BLaER1 treated with 17β-estradiol and CSF1 and Interleukin-3, amounts not matched to agents 10 nM and 100 nM (cell line): ENCODE measurements around the gene RAB36.

Experiments
- H3K27ac ChIP-seq, 11 experiments: shearing (Covaris generic); formaldehyde crosslinking; 2 replicates each; pipeline ENCODE4 v1.8.1; 2022
- H3K27me3 ChIP-seq, 11 experiments: shearing (Covaris generic); formaldehyde crosslinking; 2 replicates each; pipeline ENCODE4 v1.8.1; 2022
- H3K36me3 ChIP-seq, 11 experiments: shearing (Covaris generic); formaldehyde crosslinking; 2 replicates each; pipeline ENCODE4 v1.8.1; 2022
- H3K4me1 ChIP-seq, 10 experiments: shearing (Covaris generic); formaldehyde crosslinking; 2 replicates each; pipeline ENCODE4 v1.8.1; 2022
- H3K4me2 ChIP-seq, 11 experiments: shearing (Covaris generic); formaldehyde crosslinking; 2 replicates each; pipeline ENCODE4 v1.8.1; 2022
- H3K4me3 ChIP-seq, 10 experiments: shearing (Covaris generic); formaldehyde crosslinking; 2 replicates each; pipeline ENCODE4 v1.8.1; 2022
- H3K9ac ChIP-seq, 11 experiments: shearing (Covaris generic); formaldehyde crosslinking; 2 replicates each; pipeline ENCODE4 v1.8.1; 2022
- H3K9me3 ChIP-seq, 11 experiments: shearing (Covaris generic); formaldehyde crosslinking; replicated peaks in 1 of 11; 2 replicates each; pipeline ENCODE4 v1.8.1; 2022
- H4K20me1 ChIP-seq, 11 experiments: shearing (Covaris generic); formaldehyde crosslinking; 2 replicates each; pipeline ENCODE4 v1.8.1; 2022
- Cebpa-rat ChIP-seq, 11 experiments: shearing (Covaris generic); IDR thresholded peaks; 2 replicates each; pipeline ENCODE4 v1.8.1; 2022

The RAB36 gene

DNA sequence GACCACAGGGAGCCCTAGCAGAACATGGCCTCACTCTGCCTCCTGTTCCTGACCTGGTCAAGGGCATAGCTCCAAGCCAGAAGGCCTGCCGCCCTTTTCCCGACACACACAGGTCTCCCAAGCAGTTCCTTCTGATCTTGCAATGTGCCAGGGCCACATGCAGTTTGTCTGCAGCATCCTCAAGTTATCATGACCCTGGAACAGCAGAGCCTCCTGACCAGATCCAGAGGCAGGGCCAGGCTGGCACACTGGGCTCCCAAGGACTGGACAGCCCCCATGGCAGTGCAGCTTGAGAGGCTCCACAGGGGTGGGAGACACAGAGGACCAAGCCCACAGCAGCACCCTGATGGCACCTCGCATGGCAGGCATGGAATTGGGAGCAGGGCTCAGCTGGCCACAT lies 43.8 kb upstream of the RAB36 start:
- Histone ChIP-seq H3K27ac (no peak overlapping the region), H4K20me1 (peaks cover 0 to 87% (median 0%) of the 10 kb centered on the region in 11 experiments; a peak in 7 of 22 replicates), H3K36me3 (peaks cover 0 to 28% (median 0%) of the 10 kb centered on the region in 11 experiments; a peak in 5 of 22 replicates), H3K4me1 (peaks cover 0 to 70% (median 34%) of the 10 kb centered on the region in 10 experiments; a peak in 13 of 20 replicates), H3K27me3 (no peaks in the 10 kb centered on the region), H3K9me3 (no peaks in the 10 kb centered on the region), H3K4me3 (no peak overlapping the region), H3K9ac (no peak overlapping the region), H3K4me2 (no peak overlapping the region)
- TF ChIP-seq Cebpa-rat (IDR thresholded peaks at IDR 0.05): no peak

DNA sequence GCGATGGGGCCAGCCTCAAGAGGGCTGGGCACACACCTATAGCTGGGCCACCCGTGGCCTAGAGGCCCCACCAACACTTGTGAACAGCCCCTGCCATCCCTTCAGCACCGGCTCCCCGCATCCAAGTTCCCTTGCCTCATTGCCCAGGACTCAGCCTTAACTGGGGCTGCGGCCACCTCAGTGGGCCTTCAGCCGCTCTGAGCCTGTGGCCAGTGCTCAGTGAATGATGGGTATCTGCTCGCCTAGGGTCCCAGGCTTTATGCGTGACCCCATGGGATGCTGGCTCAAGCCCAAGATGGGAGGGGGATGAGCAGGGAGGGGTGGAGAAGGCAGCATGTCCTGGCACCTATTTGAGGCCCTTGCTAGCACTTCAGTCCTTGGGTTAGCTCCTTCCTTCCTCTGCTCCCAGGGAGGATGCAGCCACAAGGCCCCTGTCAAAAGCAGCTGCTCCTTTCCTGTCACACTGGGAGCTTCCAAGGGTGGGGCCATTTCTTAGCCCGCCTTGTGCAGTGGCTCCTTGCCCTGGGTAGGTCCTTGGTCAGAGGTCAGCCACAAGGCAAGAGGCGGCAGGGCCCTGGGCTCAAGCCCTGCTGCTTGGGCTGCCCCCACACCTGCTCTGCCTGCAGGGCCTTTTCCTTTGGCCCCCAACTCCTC lies 43.1 kb upstream of the RAB36 start:
- Histone ChIP-seq H4K20me1 (peaks cover 0 to 90% (median 0%) of the 10 kb centered on the region in 11 experiments; a peak in 7 of 22 replicates), H3K4me3 (no peak overlapping the region), H3K4me1 (peaks cover 0 to 75% (median 40%) of the 10 kb centered on the region in 10 experiments; a peak in 13 of 20 replicates), H3K9ac (no peak overlapping the region), H3K27me3 (no peaks in the 10 kb centered on the region), H3K4me2 (peak overlapping the region in 1 of 11 experiments; percentile 10; a peak in 3 of 22 replicates), H3K9me3 (no peaks in the 10 kb centered on the region), H3K27ac (no peak overlapping the region), H3K36me3 (peaks cover 0 to 25% (median 0%) of the 10 kb centered on the region in 11 experiments; a peak in 3 of 22 replicates)
- no peak for TF ChIP-seq Cebpa-rat (IDR thresholded peaks at IDR 0.05)

DNA sequence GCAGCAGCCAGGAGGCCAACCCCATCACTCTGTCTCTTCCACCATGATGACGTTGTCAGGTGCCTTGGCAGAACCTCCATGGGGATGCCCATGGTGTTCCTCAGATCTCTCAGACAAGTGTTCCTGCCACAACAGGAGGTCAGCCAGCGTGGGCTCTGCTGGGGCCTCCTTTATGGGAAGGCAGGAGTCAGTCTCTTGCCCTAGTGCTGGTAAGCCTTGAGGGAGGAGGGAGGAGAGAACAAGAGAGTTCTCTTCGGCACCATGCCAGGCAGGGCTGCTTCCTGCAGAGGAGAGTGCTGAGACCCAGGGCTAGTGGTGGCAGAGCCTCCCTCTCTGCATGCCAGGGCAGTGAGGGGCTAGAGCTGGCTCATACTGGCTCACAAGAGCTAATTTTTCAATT lies 42.5 kb upstream of the RAB36 start:
- Histone ChIP-seq H3K4me1 (peaks cover 0 to 75% (median 46%) of the 10 kb centered on the region in 10 experiments; a peak in 14 of 20 replicates), H3K9ac (no peak overlapping the region), H3K4me3 (no peak overlapping the region), H3K9me3 (no peaks in the 10 kb centered on the region), H3K4me2 (no peak overlapping the region; a peak in 1 of 22 replicates), H3K27ac (no peak overlapping the region), H3K27me3 (no peaks in the 10 kb centered on the region), H3K36me3 (peaks cover 0 to 21% (median 0%) of the 10 kb centered on the region in 11 experiments; a peak in 3 of 22 replicates), H4K20me1 (peaks cover 0 to 90% (median 0%) of the 10 kb centered on the region in 11 experiments; a peak in 7 of 22 replicates)
- no peak for TF ChIP-seq Cebpa-rat (IDR thresholded peaks at IDR 0.05)

DNA sequence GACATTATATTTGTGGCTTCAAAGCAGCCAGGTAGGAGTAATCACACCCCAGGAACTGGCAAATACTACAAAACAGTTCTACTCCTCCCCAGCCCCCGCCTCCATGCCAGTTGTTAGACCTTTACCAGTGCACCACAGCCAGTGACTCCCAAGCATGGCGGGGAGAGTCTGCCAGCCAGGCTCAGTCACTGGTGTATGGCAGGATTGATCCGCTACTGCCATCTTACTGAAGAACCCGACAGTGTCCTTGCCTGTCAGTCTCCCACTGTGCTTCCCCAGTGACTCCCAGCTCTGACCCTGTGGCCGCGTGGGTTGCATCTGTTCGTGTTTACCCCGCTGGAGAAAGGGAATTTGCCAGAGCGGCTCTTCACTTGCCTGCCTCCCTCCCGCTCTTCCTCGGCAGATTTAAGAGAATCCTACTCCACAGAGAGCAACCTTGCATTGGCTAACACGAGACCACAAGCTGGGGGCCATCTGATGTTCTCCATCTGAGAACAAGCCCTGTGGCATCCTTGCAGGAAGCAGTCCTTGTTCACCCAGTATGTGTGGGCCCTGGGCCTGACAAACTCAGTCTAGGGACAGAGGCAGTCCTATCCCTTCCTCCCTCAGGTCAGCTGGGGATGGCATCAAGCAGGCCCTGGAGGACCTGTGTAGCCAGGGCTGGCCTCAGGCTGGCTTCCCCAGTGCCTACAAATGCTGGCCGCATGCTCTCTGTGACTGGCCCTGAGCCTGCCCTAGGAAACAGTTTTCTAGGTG lies 41.9 kb upstream of the RAB36 start:
- peaks cover 0 to 15% (median 0%) of the 10 kb centered on the region in 11 experiments; a peak in 3 of 22 replicates for H3K36me3 ChIP-seq
- TF ChIP-seq Cebpa-rat (IDR thresholded peaks at IDR 0.05): no peak
- H3K9ac ChIP-seq: no peak overlapping the region
- no peaks in the 10 kb centered on the region for H3K9me3 ChIP-seq
- peaks cover 0 to 75% (median 47%) of the 10 kb centered on the region in 10 experiments; a peak in 14 of 20 replicates for H3K4me1 ChIP-seq
- H4K20me1 ChIP-seq: peaks cover 0 to 90% (median 0%) of the 10 kb centered on the region in 11 experiments; a peak in 6 of 22 replicates
- H3K4me3 ChIP-seq: no peak overlapping the region
- H3K27me3 ChIP-seq: no peaks in the 10 kb centered on the region
- H3K4me2 ChIP-seq: no peak overlapping the region
- no peak overlapping the region for H3K27ac ChIP-seq

DNA sequence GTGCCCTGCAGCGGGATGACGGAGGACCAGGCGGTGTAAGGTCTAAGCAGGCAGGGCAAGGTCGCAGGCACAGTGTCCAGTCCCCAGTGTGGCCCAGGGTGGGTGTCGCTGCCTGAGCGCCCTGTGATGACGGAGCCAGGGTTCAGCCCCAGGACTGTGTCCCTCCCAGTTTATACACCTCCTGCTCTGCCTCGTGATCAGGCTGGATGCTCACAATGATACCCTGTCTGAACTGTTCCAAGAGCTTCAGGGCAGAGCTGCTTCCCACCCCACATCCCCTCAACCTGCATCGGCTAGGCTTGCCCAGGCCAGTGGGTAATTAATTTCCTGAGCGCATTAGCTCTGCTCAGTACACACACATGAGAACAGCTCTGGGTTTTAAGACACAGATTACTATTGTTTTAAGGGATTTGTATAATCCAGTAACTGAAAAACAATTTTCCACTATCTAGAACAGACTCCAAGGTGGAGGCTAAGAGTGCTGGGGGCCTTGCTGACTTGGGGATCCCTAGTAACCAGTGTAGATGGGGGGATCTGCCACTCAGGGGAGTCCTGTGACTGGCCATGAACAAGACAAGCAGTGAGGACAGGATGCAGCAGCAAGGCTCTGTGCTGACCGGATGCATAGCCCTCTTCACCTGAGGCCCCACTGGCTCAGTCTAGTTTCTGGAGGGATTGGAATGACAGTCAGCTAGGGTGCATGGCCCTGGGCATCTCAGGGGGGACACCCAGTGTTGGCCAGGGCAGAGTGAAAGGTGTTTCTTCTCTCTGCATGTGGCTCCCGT lies 40.9 kb upstream of the RAB36 start:
- H3K9me3 ChIP-seq: no peaks in the 10 kb centered on the region
- peaks cover 0 to 15% (median 0%) of the 10 kb centered on the region in 11 experiments; a peak in 3 of 22 replicates for H3K36me3 ChIP-seq
- H3K27ac ChIP-seq: no peak overlapping the region
- H3K4me1 ChIP-seq: peaks cover 0 to 75% (median 48%) of the 10 kb centered on the region in 10 experiments; a peak in 14 of 20 replicates
- H3K9ac ChIP-seq: no peak overlapping the region; a peak in 1 of 22 replicates
- peaks cover 0 to 90% (median 0%) of the 10 kb centered on the region in 11 experiments; a peak in 7 of 22 replicates for H4K20me1 ChIP-seq
- H3K4me2 ChIP-seq: no peak overlapping the region
- H3K4me3 ChIP-seq: no peak overlapping the region
- TF ChIP-seq Cebpa-rat (IDR thresholded peaks at IDR 0.05): no peak
- no peaks in the 10 kb centered on the region for H3K27me3 ChIP-seq

DNA sequence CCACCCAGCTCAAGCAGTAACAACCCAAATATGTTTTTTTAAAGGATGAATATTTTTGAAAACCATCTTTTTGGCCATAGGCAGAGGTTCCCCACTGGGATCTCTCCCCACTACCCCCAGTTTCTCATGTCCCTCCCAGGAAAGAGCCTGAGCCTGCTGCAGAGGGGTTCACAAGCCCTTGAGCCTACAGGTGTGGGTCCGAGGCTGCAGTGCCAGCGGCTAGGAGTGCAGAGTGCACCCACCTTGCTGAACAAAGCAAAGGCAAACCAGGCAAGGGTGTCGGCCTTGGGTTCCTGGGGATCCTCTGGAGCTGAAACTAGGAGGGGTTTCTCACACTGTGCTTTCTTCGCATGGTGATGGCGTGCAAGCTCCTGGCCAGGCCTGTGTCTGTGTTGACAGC lies 40.0 kb upstream of the RAB36 start:
- Histone ChIP-seq H4K20me1 (peaks cover 0 to 90% (median 4%) of the 10 kb centered on the region in 11 experiments; a peak in 7 of 22 replicates), H3K27me3 (no peaks in the 10 kb centered on the region), H3K9me3 (no peaks in the 10 kb centered on the region), H3K9ac (no peak overlapping the region; a peak in 1 of 22 replicates), H3K4me1 (peaks cover 2 to 78% (median 51%) of the 10 kb centered on the region in 10 experiments; a peak in 19 of 20 replicates), H3K4me2 (peak overlapping the region in 6 of 11 experiments; percentile 20 to 98 (median 90); a peak in 7 of 22 replicates), H3K36me3 (peaks cover 0 to 13% (median 0%) of the 10 kb centered on the region in 11 experiments; a peak in 3 of 22 replicates), H3K4me3 (no peak overlapping the region), H3K27ac (no peak overlapping the region)
- TF ChIP-seq Cebpa-rat (IDR thresholded peaks at IDR 0.05): no peak

DNA sequence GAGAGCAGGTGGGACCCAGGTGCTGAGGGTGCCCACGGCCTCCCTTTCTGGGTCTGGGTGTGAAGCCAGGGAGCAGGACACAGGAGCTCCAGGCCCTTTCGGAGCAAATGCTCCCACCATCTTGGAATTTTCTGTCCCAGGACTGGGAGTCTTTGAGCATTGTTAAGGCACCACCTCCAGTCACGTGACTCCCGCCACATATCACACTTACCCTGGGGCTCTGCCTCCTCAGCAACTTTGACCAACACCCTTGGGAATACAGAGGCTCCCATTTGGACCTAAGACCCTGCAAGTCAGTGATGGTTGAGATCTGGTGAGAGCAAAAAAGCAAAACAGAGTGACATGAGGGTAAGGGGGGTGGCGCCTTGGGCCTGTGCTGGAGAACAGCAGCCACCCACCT lies 39.4 kb upstream of the RAB36 start:
- Histone ChIP-seq H3K27ac (no peak overlapping the region), H3K4me3 (no peak overlapping the region), H3K9me3 (no peaks in the 10 kb centered on the region), H3K4me1 (peaks cover 9 to 84% (median 57%) of the 10 kb centered on the region in 10 experiments; a peak in 19 of 20 replicates), H4K20me1 (peaks cover 0 to 90% (median 5%) of the 10 kb centered on the region in 11 experiments; a peak in 7 of 22 replicates), H3K9ac (peak overlapping the region in 1 of 11 experiments; percentile 37; a peak in 1 of 22 replicates), H3K36me3 (peaks cover 0 to 13% (median 0%) of the 10 kb centered on the region in 11 experiments; a peak in 3 of 22 replicates), H3K4me2 (peak overlapping the region in 8 of 11 experiments; percentile 20 to 98 (median 86); a peak in 13 of 22 replicates), H3K27me3 (no peaks in the 10 kb centered on the region)
- TF ChIP-seq Cebpa-rat (IDR thresholded peaks at IDR 0.05): no peak

DNA sequence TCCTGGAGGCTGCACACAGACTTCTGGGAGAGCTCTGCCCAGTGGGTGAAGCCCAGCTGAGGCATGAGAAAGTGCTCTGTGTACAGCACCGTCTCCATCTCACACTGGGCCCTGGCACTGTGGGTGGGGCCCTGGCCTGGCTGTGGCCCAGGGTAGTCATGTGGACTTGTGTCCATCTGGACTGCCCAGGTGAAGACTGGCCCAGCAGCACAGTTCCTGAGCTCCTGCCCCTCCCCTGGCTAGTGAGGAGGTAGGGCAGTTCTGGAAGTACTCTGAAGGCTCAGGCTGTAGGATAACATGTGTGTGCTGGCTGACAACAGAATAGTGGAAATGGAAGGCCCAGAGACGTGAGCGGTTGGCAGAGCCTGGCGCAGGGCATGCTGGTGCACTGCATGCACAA lies 38.9 kb upstream of the RAB36 start:
- peak overlapping the region in 1 of 11 experiments; percentile 37; a peak in 1 of 22 replicates for H3K9ac ChIP-seq
- H3K36me3 ChIP-seq: peaks cover 0 to 13% (median 0%) of the 10 kb centered on the region in 11 experiments; a peak in 3 of 22 replicates
- H3K9me3 ChIP-seq: no peaks in the 10 kb centered on the region
- no peak overlapping the region for H3K27ac ChIP-seq
- peak overlapping the region in 8 of 11 experiments; percentile 20 to 98 (median 86); a peak in 13 of 22 replicates for H3K4me2 ChIP-seq
- peaks cover 0 to 90% (median 5%) of the 10 kb centered on the region in 11 experiments; a peak in 7 of 22 replicates for H4K20me1 ChIP-seq
- H3K4me1 ChIP-seq: peaks cover 10 to 85% (median 62%) of the 10 kb centered on the region in 10 experiments; a peak in 19 of 20 replicates
- H3K27me3 ChIP-seq: no peaks in the 10 kb centered on the region
- no peak for TF ChIP-seq Cebpa-rat (IDR thresholded peaks at IDR 0.05)
- H3K4me3 ChIP-seq: no peak overlapping the region
